GM15510 (cell line): ENCODE measurements around the gene RPLP2.
A peak's percentile ranks its signal among the peaks of the same experiment; 100 is the strongest.

Experiments
- POLR2A ChIP-seq: IDR thresholded peaks from 3 replicates; pipeline ENCODE4 v1.6.1; 2011; ENCODE audit warnings: borderline replicate concordance; ENCODE audit not compliant: insufficient read length; ENCODE audit errors: extremely low read depth

The RPLP2 gene

GRCh38 chr11:770642-771616 is 38.8 kb upstream of the RPLP2 start:
- no peak for TF ChIP-seq POLR2A

- TF ChIP-seq POLR2A, result no peak
Measured at GRCh38 chr11:771617-772204, 38.1 kb upstream of the RPLP2 start.

GRCh38 chr11:772429-773390 is 37.1 kb upstream of the RPLP2 start:
- no peak for TF ChIP-seq POLR2A

GRCh38 chr11:773425-773824 is 36.3 kb upstream of the RPLP2 start:
- no peak for TF ChIP-seq POLR2A

GRCh38 chr11:773830-774229 is 35.9 kb upstream of the RPLP2 start:
- TF ChIP-seq POLR2A, result no peak

- no peak for TF ChIP-seq POLR2A
Measured at GRCh38 chr11:774873-775592, 34.7 kb upstream of the RPLP2 start.

GRCh38 chr11:776263-776560 is 33.6 kb upstream of the RPLP2 start:
- no peak for TF ChIP-seq POLR2A

GRCh38 chr11:776561-777287 is 33.0 kb upstream of the RPLP2 start:
- TF ChIP-seq POLR2A, result no peak

GRCh38 chr11:777288-778255 is 32.2 kb upstream of the RPLP2 start, which contains the start of gene GATD1:
TSS of gene GATD1 (minus strand) at chr11:777487. CDS start at chr11:777462, 25 bp downstream.
- TF ChIP-seq POLR2A, result peak; percentile 99

- TF ChIP-seq POLR2A, result no peak
Measured at GRCh38 chr11:778976-779954, 30.5 kb upstream of the RPLP2 start.

GRCh38 chr11:779955-780532 is 29.7 kb upstream of the RPLP2 start:
- TF ChIP-seq POLR2A, result no peak
